Femur (tissue), 1 donor: Measurements from ENCODE around the gene COL7A1.

ENCODE experiments used
- DNase-seq: peaks from one replicate; pipeline ENCODE4 v3.0.0-alpha.2; 2017

COL7A1 gene

GRCh38 chr3:48561045-48561736 is 33.9 kb downstream of the COL7A1 start:
- DNase-seq, result peak; percentile 76

GRCh38 chr3:48560648-48561018 is 34.5 kb downstream of the COL7A1 start:
- DNase-seq, result peak; percentile 53

- DNase-seq, result peak; percentile 51
These were observed 36.5 kb downstream of the COL7A1 start for GRCh38 chr3:48558493-48559134.

GRCh38 chr3:48556796-48557626 is 38.1 kb downstream of the COL7A1 start, which contains the start of gene PFKFB4:
Gene PFKFB4, minus strand, starts transcription at chr3:48556803. Its CDS starts 26 bp downstream, at chr3:48556777.
- DNase-seq, result peak; percentile 100

GRCh38 chr3:48555949-48556795 is 39.0 kb downstream of the COL7A1 start:
- DNase-seq, result no peak

- no peak for DNase-seq
These were observed 39.7 kb downstream of the COL7A1 start for GRCh38 chr3:48555231-48555948.

- DNase-seq, result peak; percentile 11
These were observed 41.0 kb downstream of the COL7A1 start for GRCh38 chr3:48553886-48554845.

- no peak for DNase-seq
These were observed 41.8 kb downstream of the COL7A1 start for GRCh38 chr3:48553361-48553760.

- DNase-seq, result peak; percentile 13
These were observed 42.8 kb downstream of the COL7A1 start for GRCh38 chr3:48552111-48552951.

GRCh38 chr3:48551651-48552050 is 43.5 kb downstream of the COL7A1 start:
- peak; percentile 8 for DNase-seq

- DNase-seq, result peak; percentile 85
These were observed 46.1 kb downstream of the COL7A1 start for GRCh38 chr3:48548729-48549705.

- DNase-seq, result no peak
These were observed 47.0 kb downstream of the COL7A1 start for GRCh38 chr3:48548126-48548525.

- DNase-seq, result peak; percentile 24
These were observed 48.8 kb downstream of the COL7A1 start for GRCh38 chr3:48546203-48546829.

- DNase-seq, result no peak
These were observed 51.0 kb downstream of the COL7A1 start for GRCh38 chr3:48544141-48544540.

GRCh38 chr3:48543271-48543866 is 51.8 kb downstream of the COL7A1 start:
- peak; percentile 47 for DNase-seq

GRCh38 chr3:48538451-48538850 is 56.7 kb downstream of the COL7A1 start:
- DNase-seq, result no peak

- no peak for DNase-seq
These were observed 58.3 kb downstream of the COL7A1 start for GRCh38 chr3:48536785-48537184.

GRCh38 chr3:48536116-48536515 is 59.0 kb downstream of the COL7A1 start:
- no peak for DNase-seq
